ENCODE measurements around the gene POU3F1.

GRCh38 chr1:38026592-38027200 lies 19.9 kb downstream of the POU3F1 start:
- peak; percentile 79 for TF ChIP-seq CTCF (IDR thresholded peaks at IDR 0.05; ENCODE audit: low read length)
- no peak for TF ChIP-seq EZH2 (optimal IDR thresholded peaks at IDR 0.05; ENCODE audit: low read depth, low read length)
- TF ChIP-seq EZH2phosphoT487 (IDR thresholded peaks at IDR 0.05; ENCODE audit: low read length) = no peak
